DOHH2 (cell line): ENCODE results near the gene MRPL53.

Experiments used
- EZH2phosphoT487 ChIP-seq: fragments of 200-600 bp; sonication (generic); IDR thresholded peaks from 2 replicates; pipeline ENCODE4 v1.6.1; 2017; ENCODE audit warnings: borderline replicate concordance, mild to moderate bottlenecking, antibody characterized with exemption, low read length, moderate library complexity, mixed read lengths
- TF ChIP-seq, protein P1 (sequence below): fragments of 200-600 bp; sonication (generic); IDR thresholded peaks from one replicate; pipeline ENCODE4 v1.5.1; 2014; ENCODE audit warnings: antibody characterized with exemption, mild to moderate bottlenecking, low read depth, low read length; ENCODE audit not compliant: poor library complexity, severe bottlenecking

DNA sequence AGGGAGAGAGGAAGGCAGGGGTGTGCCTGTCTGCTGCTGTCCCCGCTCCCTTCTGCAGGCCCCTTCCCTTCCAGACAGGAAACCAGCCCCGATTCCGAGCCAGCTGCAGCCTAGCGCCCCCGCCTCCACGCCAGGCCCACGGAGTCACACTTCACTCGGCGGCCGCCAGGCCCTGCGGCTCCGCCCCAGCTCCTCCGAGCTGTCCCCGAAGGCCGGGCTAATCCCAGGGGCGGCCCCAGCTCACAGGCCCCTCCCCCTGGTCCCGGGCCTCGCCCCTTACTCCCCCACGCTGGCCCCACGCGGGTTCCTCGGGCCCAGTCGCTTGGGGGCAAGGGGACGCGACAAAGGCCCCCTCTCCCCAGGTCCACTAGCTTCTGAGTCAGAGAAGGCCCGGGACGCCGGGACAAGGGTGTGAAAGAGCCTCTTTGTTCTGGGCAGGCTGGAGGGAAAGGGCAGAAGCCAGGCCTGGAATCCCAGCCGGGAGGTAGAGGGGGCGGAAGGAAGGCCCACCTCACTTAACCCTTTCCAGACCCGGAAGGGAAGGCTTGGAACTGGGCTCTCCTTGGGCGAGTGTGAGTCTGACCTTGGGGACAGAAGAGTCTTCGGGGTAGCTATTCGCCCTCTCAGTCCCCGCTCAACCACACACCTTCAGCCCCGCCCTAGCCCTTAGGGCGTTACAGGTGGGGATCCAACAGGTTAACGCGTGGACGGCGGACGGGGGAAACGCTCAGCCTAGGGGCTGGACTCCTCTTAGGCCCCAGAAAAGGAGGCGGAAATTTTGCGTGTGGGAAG is 31.9 kb downstream of the MRPL53 start:
- TF ChIP-seq, protein P1, sequence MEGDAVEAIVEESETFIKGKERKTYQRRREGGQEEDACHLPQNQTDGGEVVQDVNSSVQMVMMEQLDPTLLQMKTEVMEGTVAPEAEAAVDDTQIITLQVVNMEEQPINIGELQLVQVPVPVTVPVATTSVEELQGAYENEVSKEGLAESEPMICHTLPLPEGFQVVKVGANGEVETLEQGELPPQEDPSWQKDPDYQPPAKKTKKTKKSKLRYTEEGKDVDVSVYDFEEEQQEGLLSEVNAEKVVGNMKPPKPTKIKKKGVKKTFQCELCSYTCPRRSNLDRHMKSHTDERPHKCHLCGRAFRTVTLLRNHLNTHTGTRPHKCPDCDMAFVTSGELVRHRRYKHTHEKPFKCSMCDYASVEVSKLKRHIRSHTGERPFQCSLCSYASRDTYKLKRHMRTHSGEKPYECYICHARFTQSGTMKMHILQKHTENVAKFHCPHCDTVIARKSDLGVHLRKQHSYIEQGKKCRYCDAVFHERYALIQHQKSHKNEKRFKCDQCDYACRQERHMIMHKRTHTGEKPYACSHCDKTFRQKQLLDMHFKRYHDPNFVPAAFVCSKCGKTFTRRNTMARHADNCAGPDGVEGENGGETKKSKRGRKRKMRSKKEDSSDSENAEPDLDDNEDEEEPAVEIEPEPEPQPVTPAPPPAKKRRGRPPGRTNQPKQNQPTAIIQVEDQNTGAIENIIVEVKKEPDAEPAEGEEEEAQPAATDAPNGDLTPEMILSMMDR: no peak
- TF ChIP-seq EZH2phosphoT487: no peak
